ENCODE measurements around the gene SPEF1. TPM values are rescaled to one million over a fixed set of nuclear protein-coding genes. Genes with fewer than 3 reads are reported as not detected.
A peak's percentile ranks its signal among the peaks of the same experiment; 100 is the strongest.

Gene SPEF1
- total and polyA plus RNA-seq, 2 of the 13 experiments (the other 11 are each of a cell fraction or from before 2014, with no cell fraction given): 0.11 to 0.27 TPM

DNA sequence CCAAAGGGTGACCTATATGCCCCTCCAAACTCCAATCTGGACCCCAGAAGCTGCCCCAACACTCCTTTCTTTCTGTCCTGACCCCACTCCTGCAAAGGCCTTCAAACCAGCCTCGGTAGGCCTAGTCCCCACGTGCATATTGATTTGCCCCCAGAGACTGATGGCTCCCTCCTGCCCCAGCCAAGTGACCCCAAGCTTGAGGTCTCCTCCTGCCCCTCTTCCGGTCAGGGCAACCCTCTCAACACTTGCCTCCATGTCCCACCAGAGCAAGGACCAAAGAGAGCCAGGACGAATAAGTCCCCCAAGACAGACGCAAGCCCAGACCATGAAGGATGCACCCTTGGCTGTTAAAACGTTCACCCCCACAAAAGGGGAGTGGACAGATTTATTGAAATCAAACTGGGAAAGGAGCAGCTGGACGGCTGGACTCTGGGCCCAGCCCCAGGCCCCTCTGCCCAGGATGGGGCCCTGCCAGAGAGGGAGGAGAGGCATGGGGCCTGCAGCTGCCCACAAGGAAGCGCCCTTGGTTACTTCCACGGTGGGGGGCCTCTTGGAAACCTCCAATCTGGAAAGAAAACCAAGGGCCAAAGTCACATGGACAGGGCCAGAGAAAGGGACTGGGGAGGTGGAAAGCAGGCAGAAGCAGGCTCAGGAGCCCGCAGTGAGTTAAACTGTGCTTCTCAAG, 2.4 kb upstream of the SPEF1 start:
- WGBS (ENCODE audit: low lambda C conversion rate): 71% methylated on average over 10 of the region's 10 CpGs
- no peak overlapping the region for H3K9ac ChIP-seq (ENCODE audit: insufficient read depth, low read depth, low read length)
- intact Hi-C loops (cut with micrococcal nuclease; ENCODE audit: unreplicated experiment): loop anchor here (5.0 kb wide), 1 partner anchor 309 kb away; no protein-coding TSS in a partner anchor
- H3K9me3 ChIP-seq (ENCODE audit: low read length): no peaks in the 10 kb centered on the region
- ATAC-seq (no peak), DNase-seq (ENCODE audit: low spot score) (no peak), FAIRE-seq (no peak)
- no peak overlapping the region for H3K4me3 ChIP-seq (replicated peaks in 1 of 3; ENCODE audit: insufficient read depth in 1 of 3, low read depth in 2 of 3, low read length in 3 of 3)
- in situ Hi-C loops (cut with HindIII; ENCODE audit: extremely low pct_ligation_motif_present, low pct_unique_long_range_greater_than_20kb): loop anchor here (5.0 kb wide), 1 partner anchor 34 kb away; no protein-coding TSS in a partner anchor
- no peak overlapping the region for H3K27ac ChIP-seq (ENCODE audit: extremely low read length, insufficient read depth, low read length)
- H3K4me1 ChIP-seq (ENCODE audit: insufficient read depth, low read length): peaks cover 76% of the 10 kb centered on the region
- no TSS peak for BruUV-seq (replicated peaks)
- no peak overlapping the region for H3K4me2 ChIP-seq (ENCODE audit: low read depth, low read length)
- H3K79me2 ChIP-seq (ENCODE audit: insufficient read depth, low read length): peaks cover 9% of the 10 kb centered on the region
- no peak overlapping the region for H2AFZ ChIP-seq (ENCODE audit: low read length)
- peaks cover 0 to 25% of the 10 kb centered on the region in 2 experiments for H3K27me3 ChIP-seq (ENCODE audit: control insufficient read depth in 1 of 2, insufficient read depth in 2 of 2, low read length in 2 of 2)
- POLR2A ChIA-PET: interaction anchor here (7.6 to 10.4 kb wide), 2 partner anchors 15 to 36 kb away, joined by 74 to 134 read pairs; partner anchors contain the start of genes ADISSP and AP5S1
- CTCF ChIA-PET (ENCODE audit: low intra/inter-chr PET ratio, low total read pairs): no interaction called here
- H4K20me1 ChIP-seq (ENCODE audit: insufficient read depth, low read length): peaks cover 5% of the 10 kb centered on the region; the same call in 1 of the 2 replicates
- H3K36me3 ChIP-seq (replicated peaks in 1 of 2; ENCODE audit: control insufficient read depth in 1 of 2, insufficient read depth in 2 of 2, low read length in 2 of 2): no peaks in the 10 kb centered on the region
- TF ChIP-seq CEBPG (CRISPR knock-in tag; IDR thresholded peaks at IDR 0.05) (no peak), ZNF737 (CRISPR knock-in tag; IDR thresholded peaks at IDR 0.05; ENCODE audit: borderline replicate concordance) (no peak), POLR2G (IDR thresholded peaks at IDR 0.05; ENCODE audit: low read depth, low read length) (0 out of 2 replicates have a peak, but pooled peaks have one; percentile 17), POLR2AphosphoS5 (IDR thresholded peaks at IDR 0.05; ENCODE audit: low read depth, low read length) (peak; percentile 20), CTCF (CRISPR knock-in tag; IDR thresholded peaks at IDR 0.05) (0 out of 2 replicates have a peak, but pooled peaks have one; percentile 4), GTF2F1 (IDR thresholded peaks at IDR 0.05; ENCODE audit: low read length) (no peak), POLR2A (IDR thresholded peaks at IDR 0.05; ENCODE audit: insufficient read depth in 1 of 2, low read depth in 2 of 2, low read length in 2 of 2) (peak; percentile 4 to 34; a peak in 1 of 4 replicates), ZFX (CRISPR knock-in tag; IDR thresholded peaks at IDR 0.05; ENCODE audit: low read depth) (peak; percentile 42; the same call in 1 of the 2 replicates), ZNF883 (CRISPR knock-in tag; IDR thresholded peaks at IDR 0.05; ENCODE audit: not compliant biosample characterization) (peak; percentile 0), RBM22 (optimal IDR thresholded peaks at IDR 0.05; ENCODE audit: low read length) (peak; percentile 1), RARG (CRISPR knock-in tag; IDR thresholded peaks at IDR 0.05; ENCODE audit: low read depth) (no peak), ZNF710 (CRISPR knock-in tag; IDR thresholded peaks at IDR 0.05; ENCODE audit: borderline replicate concordance) (peak; percentile 8; the same call in 1 of the 2 replicates)
- TF ChIP-seq, protein P1, sequence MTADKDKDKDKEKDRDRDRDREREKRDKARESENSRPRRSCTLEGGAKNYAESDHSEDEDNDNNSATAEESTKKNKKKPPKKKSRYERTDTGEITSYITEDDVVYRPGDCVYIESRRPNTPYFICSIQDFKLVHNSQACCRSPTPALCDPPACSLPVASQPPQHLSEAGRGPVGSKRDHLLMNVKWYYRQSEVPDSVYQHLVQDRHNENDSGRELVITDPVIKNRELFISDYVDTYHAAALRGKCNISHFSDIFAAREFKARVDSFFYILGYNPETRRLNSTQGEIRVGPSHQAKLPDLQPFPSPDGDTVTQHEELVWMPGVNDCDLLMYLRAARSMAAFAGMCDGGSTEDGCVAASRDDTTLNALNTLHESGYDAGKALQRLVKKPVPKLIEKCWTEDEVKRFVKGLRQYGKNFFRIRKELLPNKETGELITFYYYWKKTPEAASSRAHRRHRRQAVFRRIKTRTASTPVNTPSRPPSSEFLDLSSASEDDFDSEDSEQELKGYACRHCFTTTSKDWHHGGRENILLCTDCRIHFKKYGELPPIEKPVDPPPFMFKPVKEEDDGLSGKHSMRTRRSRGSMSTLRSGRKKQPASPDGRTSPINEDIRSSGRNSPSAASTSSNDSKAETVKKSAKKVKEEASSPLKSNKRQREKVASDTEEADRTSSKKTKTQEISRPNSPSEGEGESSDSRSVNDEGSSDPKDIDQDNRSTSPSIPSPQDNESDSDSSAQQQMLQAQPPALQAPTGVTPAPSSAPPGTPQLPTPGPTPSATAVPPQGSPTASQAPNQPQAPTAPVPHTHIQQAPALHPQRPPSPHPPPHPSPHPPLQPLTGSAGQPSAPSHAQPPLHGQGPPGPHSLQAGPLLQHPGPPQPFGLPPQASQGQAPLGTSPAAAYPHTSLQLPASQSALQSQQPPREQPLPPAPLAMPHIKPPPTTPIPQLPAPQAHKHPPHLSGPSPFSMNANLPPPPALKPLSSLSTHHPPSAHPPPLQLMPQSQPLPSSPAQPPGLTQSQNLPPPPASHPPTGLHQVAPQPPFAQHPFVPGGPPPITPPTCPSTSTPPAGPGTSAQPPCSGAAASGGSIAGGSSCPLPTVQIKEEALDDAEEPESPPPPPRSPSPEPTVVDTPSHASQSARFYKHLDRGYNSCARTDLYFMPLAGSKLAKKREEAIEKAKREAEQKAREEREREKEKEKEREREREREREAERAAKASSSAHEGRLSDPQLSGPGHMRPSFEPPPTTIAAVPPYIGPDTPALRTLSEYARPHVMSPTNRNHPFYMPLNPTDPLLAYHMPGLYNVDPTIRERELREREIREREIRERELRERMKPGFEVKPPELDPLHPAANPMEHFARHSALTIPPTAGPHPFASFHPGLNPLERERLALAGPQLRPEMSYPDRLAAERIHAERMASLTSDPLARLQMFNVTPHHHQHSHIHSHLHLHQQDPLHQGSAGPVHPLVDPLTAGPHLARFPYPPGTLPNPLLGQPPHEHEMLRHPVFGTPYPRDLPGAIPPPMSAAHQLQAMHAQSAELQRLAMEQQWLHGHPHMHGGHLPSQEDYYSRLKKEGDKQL (CRISPR knock-in tag; IDR thresholded peaks at IDR 0.05; ENCODE audit: low read depth): no peak
